GM23248 (cell line): ENCODE results near the gene EPB41L5. TPM values are rescaled to one million over a fixed set of nuclear protein-coding genes. Genes with fewer than 3 reads are reported as not detected.

ENCODE experiments used
- DNase-seq: peaks from one replicate; pipeline ENCODE4 v3.0.0-alpha.2; 2015
- H2AFZ ChIP-seq: fragments of 200-600 bp; sonication (generic); 2 replicates; pipeline ENCODE4 v1.6.1; 2016; ENCODE audit warnings: antibody characterized with exemption
- H3F3A ChIP-seq: fragments of 200-600 bp; sonication (generic); 2 replicates; pipeline ENCODE4 v1.6.1; 2016; ENCODE audit warnings: mild to moderate bottlenecking, antibody characterized with exemption, mixed run types; ENCODE audit not compliant: insufficient read depth
- H3K27ac ChIP-seq: fragments of 200-600 bp; sonication (generic); 2 replicates; pipeline ENCODE4 v1.5.1; 2016; ENCODE audit warnings: mild to moderate bottlenecking
- H3K27me3 ChIP-seq: fragments of 200-600 bp; sonication (generic); replicated peaks from 2 replicates; pipeline ENCODE4 v1.6.1; 2016; ENCODE audit warnings: mild to moderate bottlenecking; ENCODE audit not compliant: insufficient read depth
- H3K36me3 ChIP-seq: fragments of 200-600 bp; sonication (generic); 2 replicates; pipeline ENCODE4 v1.6.1; 2016; ENCODE audit warnings: low read depth, mild to moderate bottlenecking
- H3K4me1 ChIP-seq: fragments of 200-600 bp; sonication (generic); 2 replicates; pipeline ENCODE4 v1.6.1; 2016; ENCODE audit warnings: mild to moderate bottlenecking; ENCODE audit not compliant: insufficient read depth
- H3K4me2 ChIP-seq: fragments of 200-600 bp; sonication (generic); one replicate; pipeline ENCODE4 v1.6.1; 2016; ENCODE audit warnings: mild to moderate bottlenecking; ENCODE audit not compliant: unreplicated experiment
- H3K4me3 ChIP-seq: fragments of 200-600 bp; sonication (generic); 2 replicates; pipeline ENCODE4 v1.5.1; 2016; ENCODE audit warnings: mild to moderate bottlenecking
- H3K79me2 ChIP-seq: fragments of 200-600 bp; sonication (generic); 2 replicates; pipeline ENCODE4 v1.6.1; 2016; ENCODE audit warnings: mild to moderate bottlenecking; ENCODE audit not compliant: insufficient read depth
- H3K9ac ChIP-seq: fragments of 200-600 bp; sonication (generic); 2 replicates; pipeline ENCODE4 v1.6.1; 2016; ENCODE audit warnings: mild to moderate bottlenecking
- H3K9me2 ChIP-seq: fragments of 200-600 bp; sonication (generic); 2 replicates; pipeline ENCODE4 v1.6.1; 2016; ENCODE audit warnings: mixed run types, mild to moderate bottlenecking, moderate library complexity; ENCODE audit not compliant: insufficient read depth
- H3K9me3 ChIP-seq: fragments of 200-600 bp; sonication (generic); one replicate; pipeline ENCODE4 v1.6.1; 2017; ENCODE audit warnings: low read depth
- H4K20me1 ChIP-seq: fragments of 200-600 bp; sonication (generic); 2 replicates; pipeline ENCODE4 v1.6.0; 2016; ENCODE audit not compliant: insufficient read depth
- EZH2 ChIP-seq: fragments of 200-600 bp; sonication (generic); IDR thresholded peaks from 2 replicates; pipeline ENCODE4 v1.6.1; 2018; ENCODE audit warnings: antibody characterized with exemption, mild to moderate bottlenecking; ENCODE audit not compliant: insufficient read depth, poor library complexity, severe bottlenecking
- EZH2phosphoT487 ChIP-seq: fragments of 200-600 bp; sonication (generic); IDR thresholded peaks from 2 replicates; pipeline ENCODE4 v1.6.1; 2018; ENCODE audit warnings: antibody characterized with exemption, moderate library complexity, mild to moderate bottlenecking, low read depth; ENCODE audit not compliant: insufficient read depth
- WGBS, 2 experiments: methylation state at CpG; one replicate each; pipeline ENCODE4 v1.1.6; 2015 to 2017; ENCODE audit warnings: low lambda C conversion rate in 2 of 2, low coverage in 1 of 2; ENCODE audit errors: missing lambda C conversion rate in 2 of 2; 5-methylcytosine and 5-hydroxymethylcytosine counted together
- in situ Hi-C: fragments of 300-500 bp; cut with MboI; formaldehyde crosslinking; loops from 2 replicates; pipeline ENCODE4 v1.15.0; 2020
- polyA plus RNA-seq: library from polyadenylated mRNA; unstranded; fragments of >200 nt; fragmentation: Nextera tagmentation; extraction: Ambion mirVana; gene quantifications from 2 replicates; pipeline ENCODE4 v1.2.1, GENCODE V29; 2016
- total RNA-seq: library from RNA; depleted of rRNA; stranded (reverse); fragments of >200 nt; shearing (Covaris generic); gene quantifications from 2 replicates; pipeline ENCODE4 v1.2.3, GENCODE V29; 2014

EPB41L5 gene
- total and polyA plus RNA-seq, 2 experiments from 2014 or later, result 3.0 to 4.0 TPM

DNA sequence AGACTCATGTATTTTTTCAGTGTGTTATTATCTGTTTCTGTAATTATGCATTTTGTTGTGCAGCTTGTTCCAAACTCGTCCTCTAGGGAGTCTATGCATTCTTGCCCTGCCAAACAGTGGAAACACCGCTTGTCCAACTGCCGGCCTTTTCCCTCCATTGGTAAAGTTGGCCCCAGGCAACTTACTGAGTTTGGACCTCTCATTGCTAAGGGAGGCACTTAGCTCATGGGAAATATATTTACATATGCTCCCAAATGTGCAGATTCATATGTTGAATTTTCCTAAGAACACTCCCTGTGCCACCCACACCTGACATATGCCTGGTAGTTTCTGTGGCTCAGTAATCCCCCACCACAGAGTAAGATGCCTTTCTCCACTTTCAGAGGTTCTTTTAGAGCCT is 112.3 kb downstream of the EPB41L5 start:
- no peak overlapping the region for H3K9ac ChIP-seq
- no peaks in the 10 kb centered on the region for H3K36me3 ChIP-seq
- H3K27me3 ChIP-seq, result no peaks in the 10 kb centered on the region
- H3K27ac ChIP-seq, result no peak overlapping the region
- H3F3A ChIP-seq, result no peaks in the 10 kb centered on the region
- H2AFZ ChIP-seq, result no peak overlapping the region
- TF ChIP-seq EZH2, result no peak
- TF ChIP-seq EZH2phosphoT487, result no peak
- H3K4me1 ChIP-seq, result no peaks in the 10 kb centered on the region
- H3K9me3 ChIP-seq, result no peaks in the 10 kb centered on the region
- no peaks in the 10 kb centered on the region for H3K9me2 ChIP-seq
- no peaks in the 10 kb centered on the region for H4K20me1 ChIP-seq
- WGBS, 2 experiments, result 89 to 90% methylated on average over 3 of the region's 3 CpGs
- no peaks in the 10 kb centered on the region for H3K79me2 ChIP-seq
- no peak overlapping the region for H3K4me2 ChIP-seq
- no peak for DNase-seq
- in situ Hi-C loops, result no loop called here
- no peak overlapping the region for H3K4me3 ChIP-seq

DNA sequence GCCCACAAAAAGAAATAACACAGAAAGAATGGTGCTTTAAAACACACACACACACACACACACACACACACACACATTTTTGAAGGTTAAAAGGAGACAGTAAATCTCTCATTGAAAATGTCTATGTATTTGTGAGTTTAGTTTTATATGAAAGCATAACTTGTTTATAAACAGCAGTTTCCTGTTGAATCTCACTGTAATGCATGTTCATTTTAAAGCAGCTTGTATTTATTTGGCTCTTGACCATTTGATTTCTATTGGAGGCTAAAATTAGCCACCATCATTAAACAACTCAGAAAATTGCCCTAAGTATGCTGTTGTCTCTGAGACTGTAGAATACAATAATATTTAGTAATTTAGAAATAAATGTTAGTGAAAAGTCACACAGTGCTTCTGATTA is 115.3 kb downstream of the EPB41L5 start:
- H3K27ac ChIP-seq, result no peak overlapping the region
- H3K4me2 ChIP-seq, result no peak overlapping the region
- H3F3A ChIP-seq, result no peaks in the 10 kb centered on the region
- H3K4me1 ChIP-seq, result peaks cover 7% of the 10 kb centered on the region; the same call in 1 of the 2 replicates
- TF ChIP-seq EZH2, result no peak
- TF ChIP-seq EZH2phosphoT487, result no peak
- H3K9me3 ChIP-seq, result no peaks in the 10 kb centered on the region
- H3K36me3 ChIP-seq, result no peaks in the 10 kb centered on the region
- H4K20me1 ChIP-seq, result no peaks in the 10 kb centered on the region
- no peaks in the 10 kb centered on the region for H3K9me2 ChIP-seq
- H3K79me2 ChIP-seq, result no peaks in the 10 kb centered on the region
- H3K27me3 ChIP-seq, result no peaks in the 10 kb centered on the region
- in situ Hi-C loops, result no loop called here
- no peak overlapping the region for H3K9ac ChIP-seq
- no peak overlapping the region for H2AFZ ChIP-seq
- H3K4me3 ChIP-seq, result no peak overlapping the region
- DNase-seq, result no peak

DNA sequence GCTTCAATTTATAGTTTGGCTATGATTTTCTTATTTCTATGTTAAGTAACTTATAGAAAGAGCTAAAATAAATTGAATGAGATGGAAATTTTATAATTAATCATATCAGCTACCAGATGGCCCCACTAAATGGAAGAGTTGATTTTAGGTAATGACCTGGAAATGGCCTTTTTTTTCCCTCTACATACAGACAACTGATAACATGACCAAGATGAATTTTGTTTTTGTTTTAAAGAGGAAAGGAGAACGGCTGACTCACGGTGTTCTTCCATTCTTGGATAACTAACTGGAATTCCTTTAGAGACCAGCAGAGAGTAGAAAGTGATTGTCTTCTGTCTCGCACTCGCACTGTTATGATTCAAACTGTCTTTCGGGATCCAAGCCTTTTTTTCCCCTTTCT is 119.3 kb downstream of the EPB41L5 start:
- in situ Hi-C loops, result no loop called here
- no peaks in the 10 kb centered on the region for H3K9me2 ChIP-seq

DNA sequence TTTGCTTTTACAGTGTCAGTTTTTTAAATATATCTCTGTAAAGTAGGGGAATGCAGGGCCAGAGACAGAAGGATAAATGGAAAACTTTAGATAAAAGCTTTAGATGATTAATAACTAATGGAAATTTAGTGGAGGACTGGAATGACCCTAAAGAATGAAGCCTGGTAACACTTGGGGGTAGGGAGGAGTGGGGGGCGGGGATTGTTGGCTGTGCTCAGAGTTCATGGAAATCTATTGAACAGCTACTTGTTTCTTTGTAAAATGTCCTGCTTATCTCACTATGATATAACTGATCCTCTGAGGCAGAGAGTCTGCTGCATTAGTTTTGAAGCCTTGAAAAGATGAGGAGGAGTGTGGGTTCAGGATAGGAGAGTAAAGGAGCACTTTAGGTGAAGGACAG is 119.8 kb downstream of the EPB41L5 start:
- peaks cover 22% of the 10 kb centered on the region for H3K4me1 ChIP-seq
- no peak overlapping the region for H2AFZ ChIP-seq
- H3K4me2 ChIP-seq, result no peak overlapping the region
- in situ Hi-C loops, result no loop called here
- H3K36me3 ChIP-seq, result no peaks in the 10 kb centered on the region
- H3K79me2 ChIP-seq, result no peaks in the 10 kb centered on the region
- no peaks in the 10 kb centered on the region; the same call in 1 of the 2 replicates for H3F3A ChIP-seq
- H4K20me1 ChIP-seq, result no peaks in the 10 kb centered on the region
- H3K4me3 ChIP-seq, result no peak overlapping the region
- TF ChIP-seq EZH2phosphoT487 (no peak), EZH2 (no peak)
- H3K9ac ChIP-seq, result no peak overlapping the region
- DNase-seq, result no peak
- H3K27me3 ChIP-seq, result no peaks in the 10 kb centered on the region
- 85 to 87% methylated on average over 1 of the region's 1 CpG for WGBS, 2 experiments
- no peaks in the 10 kb centered on the region for H3K9me3 ChIP-seq
- H3K9me2 ChIP-seq, result no peaks in the 10 kb centered on the region
- H3K27ac ChIP-seq, result no peak overlapping the region

More for the DNA sequence above, 119.3 kb downstream of the EPB41L5 start:
- peaks cover 22% of the 10 kb centered on the region for H3K4me1 ChIP-seq
- WGBS, 2 experiments, result 89 to 96% methylated on average over 5 of the region's 5 CpGs
- H4K20me1 ChIP-seq, result no peaks in the 10 kb centered on the region
- H3K4me3 ChIP-seq, result no peak overlapping the region
- no peak for TF ChIP-seq EZH2
- no peak for TF ChIP-seq EZH2phosphoT487
- H3K27ac ChIP-seq, result no peak overlapping the region
- H3K4me2 ChIP-seq, result no peak overlapping the region
- DNase-seq, result peak; percentile 28
- H3K9ac ChIP-seq, result no peak overlapping the region
- H3K36me3 ChIP-seq, result no peaks in the 10 kb centered on the region
- H3K9me3 ChIP-seq, result no peaks in the 10 kb centered on the region
- H2AFZ ChIP-seq, result no peak overlapping the region
- H3K79me2 ChIP-seq, result no peaks in the 10 kb centered on the region
- H3K27me3 ChIP-seq, result no peaks in the 10 kb centered on the region
- no peaks in the 10 kb centered on the region; the same call in 1 of the 2 replicates for H3F3A ChIP-seq

DNA sequence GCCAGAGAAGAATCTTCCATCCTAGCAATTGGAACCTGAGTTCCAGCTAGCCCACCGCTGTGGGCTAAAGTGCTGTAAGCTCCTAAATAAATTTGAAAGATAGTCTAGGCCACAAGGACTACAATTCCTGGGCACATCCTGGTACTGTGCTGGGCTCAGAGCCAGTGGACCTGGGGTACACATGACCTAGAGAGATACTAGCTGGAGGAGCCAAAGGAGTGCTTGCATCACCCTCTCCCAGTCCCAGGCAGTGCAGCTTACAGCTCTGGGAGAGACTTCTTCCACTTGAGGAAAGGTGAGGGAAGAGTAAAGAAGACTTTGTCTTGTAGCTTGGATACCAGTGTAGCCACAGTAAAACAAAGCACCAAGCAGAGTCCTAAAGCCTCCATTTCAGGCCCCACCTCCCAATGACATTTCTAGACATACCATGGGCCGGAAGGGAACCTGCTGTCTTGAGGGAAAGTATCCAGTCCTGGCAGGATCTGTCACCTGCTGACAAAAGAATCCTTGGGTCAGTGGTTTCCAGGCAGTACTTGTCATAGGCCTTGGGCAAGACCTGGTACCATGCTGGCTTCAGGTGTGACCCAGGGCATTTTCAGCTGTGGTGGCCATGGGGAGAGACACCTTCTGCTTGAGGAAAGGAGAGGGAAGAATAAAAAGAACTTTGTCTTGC is 120.8 kb downstream of the EPB41L5 start:
- no peaks in the 10 kb centered on the region for H3K79me2 ChIP-seq
- H4K20me1 ChIP-seq, result no peaks in the 10 kb centered on the region
- 88 to 97% methylated on average over 2 of the region's 2 CpGs for WGBS, 2 experiments
- no peak overlapping the region for H3K4me3 ChIP-seq
- H3K4me2 ChIP-seq, result no peak overlapping the region
- no peaks in the 10 kb centered on the region for H3K9me2 ChIP-seq
- H3F3A ChIP-seq, result no peaks in the 10 kb centered on the region; the same call in 1 of the 2 replicates
- no peak overlapping the region for H2AFZ ChIP-seq
- no peaks in the 10 kb centered on the region for H3K27me3 ChIP-seq
- no peaks in the 10 kb centered on the region for H3K9me3 ChIP-seq
- peaks cover 22% of the 10 kb centered on the region for H3K4me1 ChIP-seq
- H3K27ac ChIP-seq, result no peak overlapping the region
- peak; percentile 9 for DNase-seq
- TF ChIP-seq EZH2phosphoT487 (no peak), EZH2 (no peak)
- H3K9ac ChIP-seq, result no peak overlapping the region
- in situ Hi-C loops, result no loop called here
- H3K36me3 ChIP-seq, result no peaks in the 10 kb centered on the region
